Endothelial cell (in vitro differentiated cells): Measurements from ENCODE around the gene SLC26A3. TPM values are rescaled to one million over a fixed set of nuclear protein-coding genes. Genes with fewer than 3 reads are reported as not detected.
A peak's percentile ranks its signal among the peaks of the same experiment; 100 is the strongest.

Source experiments
- DNase-seq: peaks from one replicate; pipeline ENCODE4 v3.0.0; 2021; ENCODE audit warnings: low spot score
- H3K27ac Mint-ChIP-seq: one replicate; pipeline ENCODE4 v1.8.0; 2021; ENCODE audit warnings: mixed read lengths, inconsistent platforms; ENCODE audit not compliant: unreplicated experiment
- H3K27me3 Mint-ChIP-seq: one replicate; pipeline ENCODE4 v1.8.0; 2021; ENCODE audit warnings: mild to moderate bottlenecking, moderate library complexity, mixed read lengths, inconsistent platforms; ENCODE audit not compliant: unreplicated experiment
- H3K36me3 Mint-ChIP-seq: one replicate; pipeline ENCODE4 v1.8.0; 2021; ENCODE audit warnings: mild to moderate bottlenecking, low read depth, mixed read lengths, inconsistent platforms; ENCODE audit not compliant: unreplicated experiment
- H3K4me1 Mint-ChIP-seq: one replicate; pipeline ENCODE4 v1.8.0; 2021; ENCODE audit warnings: mild to moderate bottlenecking, mixed read lengths, inconsistent platforms; ENCODE audit not compliant: unreplicated experiment
- H3K4me3 Mint-ChIP-seq: one replicate; pipeline ENCODE4 v1.8.0; 2021; ENCODE audit warnings: mild to moderate bottlenecking, mixed read lengths, inconsistent platforms; ENCODE audit not compliant: unreplicated experiment
- H3K9me3 Mint-ChIP-seq: one replicate; pipeline ENCODE4 v1.8.0; 2021; ENCODE audit warnings: mixed read lengths, inconsistent platforms; ENCODE audit not compliant: unreplicated experiment
- CTCF ChIP-seq: fragments of 200-600 bp; sonication (generic); IDR thresholded peaks from one replicate; pipeline ENCODE4 v1.5.0; 2021; ENCODE audit warnings: antibody characterized with exemption; ENCODE audit not compliant: unreplicated experiment
- total RNA-seq: library from RNA; stranded (reverse); fragmentation: NEBNext Ultra II Directional; extraction: Animal tissue kit (Norgen Biotek cat#: 25700); gene quantifications from one replicate; pipeline ENCODE4 v1.2.1, GENCODE V29; 2021; ENCODE audit not compliant: unreplicated experiment

SLC26A3 gene
- total RNA-seq, 1 donor from 2014 or later = not detected

- H3K4me3 Mint-ChIP-seq = no peak overlapping the region
- no peaks in the 10 kb centered on the region for H3K9me3 Mint-ChIP-seq
- H3K27me3 Mint-ChIP-seq = no peaks in the 10 kb centered on the region
- no peaks in the 10 kb centered on the region for H3K36me3 Mint-ChIP-seq
- DNase-seq = no peak
- no peak overlapping the region for H3K27ac Mint-ChIP-seq
- peaks cover 4% of the 10 kb centered on the region for H3K4me1 Mint-ChIP-seq
- TF ChIP-seq CTCF = no peak
Observed at GRCh38 chr7:107767391-107767790, 35.6 kb downstream of the SLC26A3 start.

- Mint-ChIP-seq H3K27ac (no peak overlapping the region), H3K36me3 (peaks cover 13% of the 10 kb centered on the region), H3K4me1 (no peaks in the 10 kb centered on the region), H3K4me3 (peak overlapping the region; percentile 13), H3K9me3 (no peaks in the 10 kb centered on the region), H3K27me3 (no peaks in the 10 kb centered on the region)
- TF ChIP-seq CTCF = no peak
- no peak for DNase-seq
Observed at GRCh38 chr7:107758667-107759066, 44.4 kb downstream of the SLC26A3 start.

GRCh38 chr7:107754642-107755041 lies 48.4 kb downstream of the SLC26A3 start:
- no peak overlapping the region for H3K4me3 Mint-ChIP-seq
- no peaks in the 10 kb centered on the region for H3K27me3 Mint-ChIP-seq
- no peak for DNase-seq
- H3K9me3 Mint-ChIP-seq = no peaks in the 10 kb centered on the region
- peaks cover 24% of the 10 kb centered on the region for H3K36me3 Mint-ChIP-seq
- no peaks in the 10 kb centered on the region for H3K4me1 Mint-ChIP-seq
- H3K27ac Mint-ChIP-seq = no peak overlapping the region
- peak; percentile 42 for TF ChIP-seq CTCF

GRCh38 chr7:107751113-107751512 lies 51.9 kb downstream of the SLC26A3 start:
- H3K4me3 Mint-ChIP-seq = no peak overlapping the region
- no peaks in the 10 kb centered on the region for H3K9me3 Mint-ChIP-seq
- no peak for TF ChIP-seq CTCF
- H3K27me3 Mint-ChIP-seq = no peaks in the 10 kb centered on the region
- no peak overlapping the region for H3K27ac Mint-ChIP-seq
- H3K36me3 Mint-ChIP-seq = peaks cover 11% of the 10 kb centered on the region
- H3K4me1 Mint-ChIP-seq = peaks cover 3% of the 10 kb centered on the region
- no peak for DNase-seq

GRCh38 chr7:107746006-107746405 lies 57.0 kb downstream of the SLC26A3 start:
- peaks cover 16% of the 10 kb centered on the region for H3K36me3 Mint-ChIP-seq
- no peaks in the 10 kb centered on the region for H3K9me3 Mint-ChIP-seq
- H3K27me3 Mint-ChIP-seq = peaks cover 6% of the 10 kb centered on the region
- TF ChIP-seq CTCF = no peak
- H3K27ac Mint-ChIP-seq = peak overlapping the region; percentile 21
- DNase-seq = no peak
- H3K4me1 Mint-ChIP-seq = peaks cover 27% of the 10 kb centered on the region
- H3K4me3 Mint-ChIP-seq = peak overlapping the region; percentile 66
